GM12874 (cell line): Measurements from ENCODE around the gene SLC4A1.

ENCODE experiments used
- TF ChIP-seq, protein P1 (sequence below): IDR thresholded peaks from 2 replicates; pipeline ENCODE4 v1.5.1; 2011; ENCODE audit warnings: low read depth, mild to moderate bottlenecking, control low read depth, low read length, moderate library complexity; ENCODE audit not compliant: insufficient read depth

The SLC4A1 gene

DNA sequence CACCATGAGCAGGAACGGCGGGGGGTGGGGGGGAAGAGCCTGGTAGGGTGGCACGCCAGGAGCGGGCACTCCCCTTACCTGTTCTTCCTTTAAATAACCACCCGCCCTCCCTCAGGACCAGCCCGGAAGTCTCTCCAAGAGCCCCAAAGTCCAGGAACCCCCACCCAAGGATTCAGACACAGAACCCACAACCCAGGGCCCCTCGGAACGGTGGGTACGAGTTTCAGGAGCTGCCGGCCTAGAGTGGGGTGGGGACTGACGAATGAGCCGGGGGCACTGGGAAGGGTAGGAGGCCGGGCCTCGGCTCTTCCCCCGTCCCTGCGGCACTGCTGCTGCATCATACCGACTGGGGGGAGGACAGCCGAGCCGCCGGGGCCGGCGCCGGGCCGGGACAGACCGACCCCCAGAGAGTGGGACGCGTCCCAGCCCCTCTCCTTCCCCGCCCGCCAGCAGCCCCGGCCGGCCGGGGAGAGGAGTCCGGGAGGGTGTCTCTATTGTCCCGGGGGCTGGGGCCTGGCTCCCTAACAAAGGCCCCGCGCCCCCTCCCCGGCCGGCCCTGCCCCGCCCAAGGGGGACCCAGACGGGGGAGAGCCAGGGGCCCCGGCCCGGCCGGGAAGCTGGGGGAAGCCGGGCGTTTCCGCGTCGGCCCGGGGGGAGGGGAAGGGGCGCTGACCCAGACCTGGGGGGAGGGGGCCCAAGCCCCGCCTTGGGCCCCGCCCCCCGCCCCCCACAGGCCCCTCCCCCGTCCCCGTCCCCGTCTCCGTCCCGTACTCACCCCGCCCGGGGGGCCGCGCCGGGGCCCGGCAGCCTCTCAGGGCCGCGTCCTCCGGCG is 69.0 kb downstream of the SLC4A1 start:
- TF ChIP-seq, protein P1, sequence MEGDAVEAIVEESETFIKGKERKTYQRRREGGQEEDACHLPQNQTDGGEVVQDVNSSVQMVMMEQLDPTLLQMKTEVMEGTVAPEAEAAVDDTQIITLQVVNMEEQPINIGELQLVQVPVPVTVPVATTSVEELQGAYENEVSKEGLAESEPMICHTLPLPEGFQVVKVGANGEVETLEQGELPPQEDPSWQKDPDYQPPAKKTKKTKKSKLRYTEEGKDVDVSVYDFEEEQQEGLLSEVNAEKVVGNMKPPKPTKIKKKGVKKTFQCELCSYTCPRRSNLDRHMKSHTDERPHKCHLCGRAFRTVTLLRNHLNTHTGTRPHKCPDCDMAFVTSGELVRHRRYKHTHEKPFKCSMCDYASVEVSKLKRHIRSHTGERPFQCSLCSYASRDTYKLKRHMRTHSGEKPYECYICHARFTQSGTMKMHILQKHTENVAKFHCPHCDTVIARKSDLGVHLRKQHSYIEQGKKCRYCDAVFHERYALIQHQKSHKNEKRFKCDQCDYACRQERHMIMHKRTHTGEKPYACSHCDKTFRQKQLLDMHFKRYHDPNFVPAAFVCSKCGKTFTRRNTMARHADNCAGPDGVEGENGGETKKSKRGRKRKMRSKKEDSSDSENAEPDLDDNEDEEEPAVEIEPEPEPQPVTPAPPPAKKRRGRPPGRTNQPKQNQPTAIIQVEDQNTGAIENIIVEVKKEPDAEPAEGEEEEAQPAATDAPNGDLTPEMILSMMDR, result no peak
